BE2C (cell line): ENCODE results near the gene ARMC9.
A peak's percentile ranks its signal among the peaks of the same experiment; 100 is the strongest.

Experiments used
- DNase-seq: peaks from one replicate; pipeline ENCODE4 v3.0.0-alpha.2; 2020
- H3K27me3 ChIP-seq: fragments of 250-450 bp; sonication (Bioruptor Pico); 2 replicates; pipeline ENCODE4 v1.5.1; 2020; ENCODE audit warnings: mild to moderate bottlenecking
- H3K36me3 ChIP-seq: fragments of 250-450 bp; sonication (Bioruptor Pico); 2 replicates; pipeline ENCODE4 v1.5.1; 2020; ENCODE audit warnings: mild to moderate bottlenecking
- H3K4me1 ChIP-seq: fragments of 250-450 bp; sonication (Bioruptor Pico); 2 replicates; pipeline ENCODE4 v1.5.1; 2020
- H3K4me3 ChIP-seq: 2 replicates; pipeline ENCODE4 v1.5.1; 2011; ENCODE audit warnings: low read depth, low read length
- H3K9me3 ChIP-seq: fragments of 250-450 bp; sonication (Bioruptor Pico); 2 replicates; pipeline ENCODE4 v1.5.1; 2020
- CTCF ChIP-seq: IDR thresholded peaks from 2 replicates; pipeline ENCODE4 v1.5.1; 2012; ENCODE audit warnings: mild to moderate bottlenecking, low read depth, low read length

ARMC9 gene

GRCh38 chr2:231260442-231261208, 62.2 kb downstream of the ARMC9 start:
- peaks cover 27% of the 10 kb centered on the region for H3K36me3 ChIP-seq
- 0 out of 2 replicates have a peak, but pooled peaks cover 3% of the 10 kb centered on the region for H3K4me1 ChIP-seq
- H3K27me3 ChIP-seq: no peaks in the 10 kb centered on the region
- no peak for DNase-seq
- no peaks in the 10 kb centered on the region for H3K9me3 ChIP-seq
- no peak overlapping the region for H3K4me3 ChIP-seq
- TF ChIP-seq CTCF: no peak

GRCh38 chr2:231263118-231263831, 64.8 kb downstream of the ARMC9 start:
- Histone ChIP-seq H3K4me1 (peaks cover 3% of the 10 kb centered on the region; the same call in 1 of the 2 replicates), H3K4me3 (no peak overlapping the region), H3K27me3 (no peaks in the 10 kb centered on the region), H3K9me3 (no peaks in the 10 kb centered on the region), H3K36me3 (peaks cover 27% of the 10 kb centered on the region)
- no peak for DNase-seq
- no peak for TF ChIP-seq CTCF

- Histone ChIP-seq H3K36me3 (peaks cover 31% of the 10 kb centered on the region), H3K4me1 (peaks cover 23% of the 10 kb centered on the region), H3K4me3 (peak overlapping the region; percentile 24), H3K9me3 (no peaks in the 10 kb centered on the region), H3K27me3 (no peaks in the 10 kb centered on the region)
- TF ChIP-seq CTCF: peak; percentile 27
- DNase-seq: peak; percentile 66
Observed at GRCh38 chr2:231270221-231271114, 72.0 kb downstream of the ARMC9 start.

- H3K9me3 ChIP-seq: no peaks in the 10 kb centered on the region
- no peak overlapping the region for H3K4me3 ChIP-seq
- TF ChIP-seq CTCF: no peak
- H3K4me1 ChIP-seq: peaks cover 23% of the 10 kb centered on the region
- H3K36me3 ChIP-seq: peaks cover 37% of the 10 kb centered on the region
- no peaks in the 10 kb centered on the region for H3K27me3 ChIP-seq
- peak; percentile 25 for DNase-seq
Observed at GRCh38 chr2:231272991-231273390, 74.6 kb downstream of the ARMC9 start.

- TF ChIP-seq CTCF: no peak
- H3K36me3 ChIP-seq: peaks cover 47% of the 10 kb centered on the region
- DNase-seq: no peak
- no peaks in the 10 kb centered on the region for H3K27me3 ChIP-seq
- H3K4me3 ChIP-seq: no peak overlapping the region
- H3K9me3 ChIP-seq: no peaks in the 10 kb centered on the region
- peaks cover 10% of the 10 kb centered on the region for H3K4me1 ChIP-seq
Observed at GRCh38 chr2:231276987-231277386, 78.6 kb downstream of the ARMC9 start.
